Mesothelial cell of epicardium (in vitro differentiated cells): ENCODE measurements around the gene FCHO2. TPM values are rescaled to one million over a fixed set of nuclear protein-coding genes. Genes with fewer than 3 reads are reported as not detected.

Experiments
- DNase-seq, 2 experiments: peaks; one replicate each; pipeline ENCODE4 v3.0.0; 2021; ENCODE audit warnings: low spot score in 2 of 2; ENCODE audit not compliant: unreplicated experiment in 2 of 2
- H3K27ac Mint-ChIP-seq: 2 replicates; pipeline ENCODE4 v1.8.0; 2021; ENCODE audit warnings: mixed read lengths
- H3K27me3 Mint-ChIP-seq: 2 replicates; pipeline ENCODE4 v1.8.0; 2021; ENCODE audit warnings: low read depth, mixed read lengths
- H3K36me3 Mint-ChIP-seq: 2 replicates; pipeline ENCODE4 v1.8.0; 2021; ENCODE audit warnings: mixed read lengths
- H3K4me1 Mint-ChIP-seq: 2 replicates; pipeline ENCODE4 v1.8.0; 2021; ENCODE audit warnings: mixed read lengths
- H3K4me3 Mint-ChIP-seq: 2 replicates; pipeline ENCODE4 v1.8.0; 2021; ENCODE audit warnings: mild to moderate bottlenecking, moderate library complexity, mixed read lengths
- H3K9me3 Mint-ChIP-seq: 2 replicates; pipeline ENCODE4 v1.8.0; 2021; ENCODE audit warnings: mixed read lengths
- CTCF ChIP-seq: fragments of 200-600 bp; sonication (generic); IDR thresholded peaks from one replicate; pipeline ENCODE4 v1.5.0; 2021; ENCODE audit warnings: antibody characterized with exemption; ENCODE audit not compliant: unreplicated experiment
- total RNA-seq: library from RNA; stranded (reverse); gene quantifications from 3 replicates; pipeline ENCODE4 v1.2.1, GENCODE V29; 2021

Gene FCHO2
- total RNA-seq, 1 donor from 2014 or later, result 28.7 TPM

- Mint-ChIP-seq H3K36me3 (no peaks in the 10 kb centered on the region), H3K27ac (no peak overlapping the region), H3K9me3 (peaks cover 12% of the 10 kb centered on the region), H3K4me3 (no peak overlapping the region), H3K4me1 (no peaks in the 10 kb centered on the region), H3K27me3 (no peaks in the 10 kb centered on the region)
- DNase-seq, result no peak
- no peak for TF ChIP-seq CTCF
Observed at GRCh38 chr5:72937517-72938061, 18.3 kb upstream of the FCHO2 start.

GRCh38 chr5:72938206-72938605 is 17.6 kb upstream of the FCHO2 start:
- no peaks in the 10 kb centered on the region for H3K36me3 Mint-ChIP-seq
- no peak overlapping the region for H3K4me3 Mint-ChIP-seq
- no peaks in the 10 kb centered on the region for H3K4me1 Mint-ChIP-seq
- DNase-seq, result no peak
- H3K27ac Mint-ChIP-seq, result no peak overlapping the region
- no peaks in the 10 kb centered on the region for H3K27me3 Mint-ChIP-seq
- TF ChIP-seq CTCF, result no peak
- peaks cover 10% of the 10 kb centered on the region for H3K9me3 Mint-ChIP-seq

GRCh38 chr5:72940082-72940481 is 15.8 kb upstream of the FCHO2 start:
- no peak for DNase-seq
- Mint-ChIP-seq H3K36me3 (no peaks in the 10 kb centered on the region), H3K27me3 (no peaks in the 10 kb centered on the region), H3K9me3 (no peaks in the 10 kb centered on the region), H3K4me1 (no peaks in the 10 kb centered on the region), H3K4me3 (no peak overlapping the region), H3K27ac (no peak overlapping the region)
- no peak for TF ChIP-seq CTCF

- no peaks in the 10 kb centered on the region for H3K36me3 Mint-ChIP-seq
- TF ChIP-seq CTCF, result no peak
- no peaks in the 10 kb centered on the region for H3K4me1 Mint-ChIP-seq
- no peak for DNase-seq
- H3K27me3 Mint-ChIP-seq, result no peaks in the 10 kb centered on the region
- H3K27ac Mint-ChIP-seq, result no peak overlapping the region
- H3K9me3 Mint-ChIP-seq, result no peaks in the 10 kb centered on the region
- H3K4me3 Mint-ChIP-seq, result no peak overlapping the region
Observed at GRCh38 chr5:72943307-72943706, 12.5 kb upstream of the FCHO2 start.

GRCh38 chr5:72947498-72947897 is 8.3 kb upstream of the FCHO2 start:
- Mint-ChIP-seq H3K4me1 (no peaks in the 10 kb centered on the region), H3K27me3 (no peaks in the 10 kb centered on the region), H3K36me3 (no peaks in the 10 kb centered on the region), H3K9me3 (no peaks in the 10 kb centered on the region), H3K27ac (no peak overlapping the region), H3K4me3 (no peak overlapping the region)
- no peak for TF ChIP-seq CTCF
- DNase-seq, result no peak

GRCh38 chr5:72949481-72949880 is 6.4 kb upstream of the FCHO2 start:
- no peak overlapping the region for H3K4me3 Mint-ChIP-seq
- peaks cover 9% of the 10 kb centered on the region for H3K4me1 Mint-ChIP-seq
- H3K27ac Mint-ChIP-seq, result no peak overlapping the region

More at GRCh38 chr5:72949481-72949880, 6.4 kb upstream of the FCHO2 start:
- H3K27me3 Mint-ChIP-seq, result no peaks in the 10 kb centered on the region
- no peak for TF ChIP-seq CTCF
- DNase-seq, result no peak
- H3K9me3 Mint-ChIP-seq, result no peaks in the 10 kb centered on the region
- H3K36me3 Mint-ChIP-seq, result no peaks in the 10 kb centered on the region
